ENCODE data around the gene TRPM3. TPM values are rescaled to one million over a fixed set of nuclear protein-coding genes. Genes with fewer than 3 reads are reported as not detected.

Gene TRPM3
- total RNA-seq, 2 experiments from 2014 or later = not detected

DNA sequence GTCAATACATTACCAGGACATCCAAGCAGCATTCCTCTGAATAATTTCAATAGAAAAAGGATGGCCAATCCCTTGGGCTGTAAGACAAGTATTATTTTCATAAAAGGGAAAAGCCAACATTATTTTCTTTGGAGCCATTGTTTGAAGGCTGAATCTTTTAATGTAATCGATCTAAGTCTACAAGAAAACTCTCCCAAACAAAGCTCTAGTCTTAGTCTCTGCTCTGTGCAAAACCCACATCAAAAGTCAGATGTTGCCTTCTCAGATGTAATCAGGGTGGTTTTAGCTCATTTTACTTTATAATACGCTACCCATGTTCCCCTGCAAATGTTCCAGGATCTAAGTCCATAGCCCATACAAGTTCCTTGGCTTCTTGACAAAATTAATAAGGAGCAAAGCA is 325.6 kb downstream of the TRPM3 start:
- Mint-ChIP-seq H3K36me3 (no peaks in the 10 kb centered on the region), H3K9me3 (ENCODE audit: low read depth) (no peaks in the 10 kb centered on the region), H3K4me3 (no peak overlapping the region), H3K4me1 (no peaks in the 10 kb centered on the region), H3K27ac (no peak overlapping the region), H3K27me3 (no peaks in the 10 kb centered on the region)
- no peak for DNase-seq
- CTCF ChIA-PET = interaction anchor here (1.2 kb wide), 1 partner anchor 193 kb away, joined by 3 read pairs; no protein-coding TSS in a partner anchor
- ATAC-seq = no peak

GRCh38 chr9:70792796-70793195 is 328.6 kb downstream of the TRPM3 start:
- Mint-ChIP-seq H3K9me3 (ENCODE audit: low read depth) (no peaks in the 10 kb centered on the region), H3K4me1 (no peaks in the 10 kb centered on the region), H3K36me3 (no peaks in the 10 kb centered on the region), H3K27me3 (peaks cover 3% of the 10 kb centered on the region), H3K4me3 (no peak overlapping the region), H3K27ac (no peak overlapping the region)
- ATAC-seq (no peak), DNase-seq (no peak)
- CTCF ChIA-PET = no interaction called here

DNA sequence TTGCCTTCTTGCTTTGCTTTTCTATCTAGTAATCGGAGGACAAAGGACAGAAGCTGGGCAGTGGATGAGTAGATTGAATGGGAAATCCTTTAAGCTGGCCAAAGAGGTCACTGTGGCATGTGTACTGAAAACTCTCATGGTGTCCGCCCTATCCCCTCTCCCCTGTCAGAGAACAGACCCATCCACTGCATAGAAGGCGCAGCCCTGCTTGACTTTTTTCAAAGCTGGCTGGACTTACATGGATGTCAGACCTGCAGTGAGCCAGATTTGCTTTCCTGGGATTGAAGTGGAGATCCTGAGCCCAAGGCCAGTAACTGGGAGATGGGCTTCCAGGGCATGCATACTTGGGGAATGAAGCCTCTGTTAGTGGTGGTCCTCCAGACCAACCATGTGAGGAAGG is 329.5 kb downstream of the TRPM3 start:
- DNase-seq = no peak
- CTCF ChIA-PET = no interaction called here
- peaks cover 3% of the 10 kb centered on the region for H3K27me3 Mint-ChIP-seq
- H3K4me1 Mint-ChIP-seq = no peaks in the 10 kb centered on the region
- no peak for ATAC-seq
- H3K4me3 Mint-ChIP-seq = no peak overlapping the region
- H3K36me3 Mint-ChIP-seq = no peaks in the 10 kb centered on the region
- no peaks in the 10 kb centered on the region for H3K9me3 Mint-ChIP-seq (ENCODE audit: low read depth)
- no peak overlapping the region for H3K27ac Mint-ChIP-seq

DNA sequence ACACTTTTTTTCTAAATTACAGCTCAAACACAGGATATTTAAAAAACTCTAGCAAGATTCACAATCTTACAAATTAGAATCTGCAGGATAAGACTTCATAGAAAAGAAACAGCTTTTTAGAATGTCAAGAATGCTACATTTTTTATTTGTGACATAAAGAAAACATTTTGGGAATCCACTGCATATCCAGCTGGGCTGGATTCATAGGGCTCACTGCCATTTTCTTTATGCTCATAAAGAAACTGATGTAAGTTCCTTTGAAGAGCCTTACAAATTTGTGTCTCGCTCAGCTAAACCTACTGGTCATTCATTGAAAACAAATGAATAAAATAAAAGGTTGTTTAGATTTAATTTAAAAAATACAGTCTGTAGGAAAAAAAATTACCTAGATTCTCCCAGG is 332.3 kb downstream of the TRPM3 start:
- peaks cover 7% of the 10 kb centered on the region for H3K27me3 Mint-ChIP-seq
- H3K27ac Mint-ChIP-seq = no peak overlapping the region
- H3K36me3 Mint-ChIP-seq = no peaks in the 10 kb centered on the region
- H3K4me3 Mint-ChIP-seq = no peak overlapping the region
- CTCF ChIA-PET = no interaction called here
- ATAC-seq (no peak), DNase-seq (no peak)
- H3K9me3 Mint-ChIP-seq (ENCODE audit: low read depth) = no peaks in the 10 kb centered on the region
- no peaks in the 10 kb centered on the region for H3K4me1 Mint-ChIP-seq

DNA sequence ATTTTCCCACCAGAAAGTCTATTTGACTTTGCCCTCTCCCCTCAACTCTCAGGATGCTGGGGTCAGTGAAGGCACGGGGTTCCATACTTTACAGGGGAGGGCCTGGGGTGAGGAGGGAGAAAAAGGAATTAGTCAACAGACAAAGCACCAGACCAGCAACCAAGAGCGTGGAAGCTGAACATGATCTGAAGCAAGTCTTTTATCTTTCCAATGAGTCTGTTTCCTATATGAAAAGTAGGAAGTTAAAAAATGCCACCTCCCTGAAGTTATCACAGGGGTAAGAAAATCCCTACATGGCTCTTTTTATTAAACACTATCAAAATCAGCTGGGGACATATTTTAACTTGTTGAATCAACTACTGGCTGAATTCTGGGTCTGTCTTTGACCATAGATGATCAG is 337.0 kb downstream of the TRPM3 start:
- no peaks in the 10 kb centered on the region for H3K4me1 Mint-ChIP-seq
- no peaks in the 10 kb centered on the region for H3K36me3 Mint-ChIP-seq
- no peaks in the 10 kb centered on the region for H3K9me3 Mint-ChIP-seq (ENCODE audit: low read depth)
- DNase-seq = no peak
- no peak overlapping the region for H3K27ac Mint-ChIP-seq
- no peak for ATAC-seq
- no peak overlapping the region for H3K4me3 Mint-ChIP-seq
- CTCF ChIA-PET = no interaction called here
- H3K27me3 Mint-ChIP-seq = peaks cover 5% of the 10 kb centered on the region

DNA sequence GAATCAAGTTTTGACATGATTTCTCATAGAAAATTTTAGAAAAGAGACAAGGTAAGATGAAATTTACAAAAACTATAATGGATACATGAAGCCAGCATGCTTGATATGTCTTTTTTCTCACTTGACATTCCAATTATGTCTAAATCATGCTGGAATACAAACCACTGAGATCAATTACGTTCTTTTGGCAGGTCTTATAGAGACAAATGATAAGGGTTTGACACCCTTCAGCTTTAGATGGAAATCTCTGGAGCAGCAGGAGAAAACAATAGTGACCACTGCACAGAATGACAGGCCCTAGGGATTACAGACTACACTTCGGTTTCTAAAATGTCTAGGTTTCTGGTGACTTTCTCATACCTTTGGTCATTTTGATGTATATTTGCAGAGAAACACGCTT is 342.9 kb downstream of the TRPM3 start:
- Mint-ChIP-seq H3K36me3 (no peaks in the 10 kb centered on the region), H3K4me1 (no peaks in the 10 kb centered on the region), H3K27ac (no peak overlapping the region), H3K4me3 (no peak overlapping the region), H3K27me3 (peaks cover 6% of the 10 kb centered on the region), H3K9me3 (ENCODE audit: low read depth) (no peaks in the 10 kb centered on the region)
- ATAC-seq (no peak), DNase-seq (no peak)
- CTCF ChIA-PET = no interaction called here

DNA sequence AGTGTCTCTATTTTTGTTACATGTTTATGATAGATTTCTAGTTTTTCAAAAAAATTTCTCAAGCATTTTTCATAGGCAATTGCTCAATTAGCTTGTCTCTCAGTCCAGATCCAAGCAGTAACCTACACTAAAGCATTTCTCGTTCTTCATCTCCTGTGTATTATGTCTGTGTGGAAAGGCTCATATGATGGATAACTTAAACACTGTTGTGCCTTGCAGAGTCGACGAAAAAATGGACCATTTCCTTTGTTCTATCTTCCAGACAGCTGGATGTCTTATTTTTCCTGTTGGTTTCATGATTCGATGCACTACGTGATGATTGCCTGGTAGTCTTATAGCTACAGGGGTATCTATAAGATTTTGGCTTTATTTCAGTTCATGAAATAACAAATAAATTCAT is 347.8 kb downstream of the TRPM3 start:
- DNase-seq = no peak
- no peaks in the 10 kb centered on the region for H3K4me1 Mint-ChIP-seq
- no peaks in the 10 kb centered on the region for H3K9me3 Mint-ChIP-seq (ENCODE audit: low read depth)
- peaks cover 10% of the 10 kb centered on the region for H3K27me3 Mint-ChIP-seq
- no peak for ATAC-seq
- H3K27ac Mint-ChIP-seq = no peak overlapping the region
- H3K36me3 Mint-ChIP-seq = no peaks in the 10 kb centered on the region
- H3K4me3 Mint-ChIP-seq = no peak overlapping the region
- CTCF ChIA-PET = no interaction called here

DNA sequence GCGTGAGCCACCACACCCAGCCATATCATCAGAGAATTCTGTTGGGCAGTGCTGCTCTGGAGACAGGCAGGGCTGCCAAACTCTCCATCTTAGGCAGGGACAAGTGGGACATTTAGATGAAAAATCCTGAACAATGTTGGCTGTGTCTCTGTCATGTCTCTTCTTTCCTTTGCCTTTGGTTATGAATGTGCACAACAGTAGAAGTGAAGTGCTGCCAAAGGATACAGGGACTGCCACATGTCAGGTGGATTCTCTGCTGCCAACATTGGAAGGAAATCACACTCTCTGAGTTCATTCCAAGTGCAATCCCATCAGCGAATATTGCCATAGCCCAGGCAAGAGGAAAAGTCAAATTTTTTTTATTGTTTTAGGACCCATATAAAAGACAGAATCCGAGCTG is 348.8 kb downstream of the TRPM3 start:
- Mint-ChIP-seq H3K9me3 (ENCODE audit: low read depth) (no peaks in the 10 kb centered on the region), H3K27ac (no peak overlapping the region), H3K4me1 (no peaks in the 10 kb centered on the region), H3K4me3 (no peak overlapping the region), H3K36me3 (no peaks in the 10 kb centered on the region), H3K27me3 (peaks cover 8% of the 10 kb centered on the region)
- DNase-seq (no peak), ATAC-seq (no peak)
- CTCF ChIA-PET = no interaction called here

GRCh38 chr9:70765946-70766345 is 355.5 kb downstream of the TRPM3 start:
- H3K4me1 Mint-ChIP-seq = no peaks in the 10 kb centered on the region
- no peaks in the 10 kb centered on the region for H3K9me3 Mint-ChIP-seq (ENCODE audit: low read depth)
- ATAC-seq = no peak
- CTCF ChIA-PET = no interaction called here
- H3K27ac Mint-ChIP-seq = no peak overlapping the region
- no peaks in the 10 kb centered on the region for H3K36me3 Mint-ChIP-seq
- no peak for DNase-seq
- H3K27me3 Mint-ChIP-seq = peaks cover 7% of the 10 kb centered on the region
- no peak overlapping the region for H3K4me3 Mint-ChIP-seq

DNA sequence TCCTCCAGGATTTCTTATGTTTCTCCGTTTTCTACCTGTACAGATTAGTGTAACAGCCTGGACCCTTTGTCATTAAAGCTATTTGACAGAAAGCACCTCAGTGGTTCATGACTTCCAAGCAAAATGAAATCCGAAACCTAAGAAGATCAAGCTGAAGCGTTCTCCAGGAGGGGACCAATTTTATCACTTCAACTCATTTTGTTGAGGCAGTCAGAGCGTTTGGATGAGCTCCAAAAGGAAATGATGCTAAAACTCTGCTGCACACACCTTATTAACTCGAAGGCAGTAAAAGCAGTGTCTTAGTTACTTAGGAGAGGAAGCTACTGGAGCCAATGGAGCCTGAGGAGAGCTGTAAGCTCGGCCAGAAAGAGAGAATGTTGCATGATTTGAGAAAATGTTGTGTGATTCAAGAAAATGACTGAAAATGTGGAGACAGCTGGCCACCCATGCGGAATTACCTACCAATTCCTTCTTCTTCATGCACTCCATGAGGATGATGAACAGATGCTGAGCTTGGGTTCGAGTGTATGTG is 360.2 kb downstream of the TRPM3 start:
- DNase-seq (no peak), ATAC-seq (no peak)
- Mint-ChIP-seq H3K36me3 (no peaks in the 10 kb centered on the region), H3K9me3 (ENCODE audit: low read depth) (no peaks in the 10 kb centered on the region), H3K4me1 (no peaks in the 10 kb centered on the region), H3K4me3 (no peak overlapping the region), H3K27ac (no peak overlapping the region), H3K27me3 (peaks cover 4% of the 10 kb centered on the region)
- CTCF ChIA-PET = no interaction called here

- H3K27me3 Mint-ChIP-seq = peaks cover 4% of the 10 kb centered on the region
- H3K9me3 Mint-ChIP-seq (ENCODE audit: low read depth) = no peaks in the 10 kb centered on the region
- no peak for DNase-seq
- no peaks in the 10 kb centered on the region for H3K4me1 Mint-ChIP-seq
- H3K36me3 Mint-ChIP-seq = no peaks in the 10 kb centered on the region
- H3K4me3 Mint-ChIP-seq = no peak overlapping the region
- CTCF ChIA-PET = no interaction called here
- no peak overlapping the region for H3K27ac Mint-ChIP-seq
- ATAC-seq = no peak
Measured at GRCh38 chr9:70760228-70760627, 361.2 kb downstream of the TRPM3 start.

DNA sequence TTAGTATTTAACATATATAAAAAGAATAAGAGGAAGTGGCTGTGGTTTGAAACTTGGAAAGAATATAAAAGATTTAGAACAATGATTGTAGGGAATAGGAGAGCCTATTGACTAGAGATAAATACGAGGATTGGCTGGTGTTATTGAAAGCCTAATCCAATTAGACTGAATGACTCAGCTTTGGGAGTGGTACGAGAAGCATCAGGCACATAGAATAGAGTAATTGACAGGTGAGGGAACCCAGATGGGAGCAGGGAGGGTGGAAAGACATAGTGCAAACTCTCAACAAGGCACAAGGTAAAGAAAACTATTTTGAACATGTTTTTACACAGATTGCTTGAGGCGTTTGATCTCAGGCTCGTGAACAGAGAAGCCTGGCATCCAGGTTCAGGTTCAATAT is 368.1 kb downstream of the TRPM3 start:
- Mint-ChIP-seq H3K27ac (no peak overlapping the region), H3K4me3 (no peak overlapping the region), H3K9me3 (ENCODE audit: low read depth) (no peaks in the 10 kb centered on the region), H3K4me1 (no peaks in the 10 kb centered on the region), H3K27me3 (peaks cover 7% of the 10 kb centered on the region), H3K36me3 (no peaks in the 10 kb centered on the region)
- CTCF ChIA-PET = no interaction called here
- ATAC-seq = no peak
- no peak for DNase-seq

GRCh38 chr9:70749066-70749465 is 372.4 kb downstream of the TRPM3 start:
- CTCF ChIA-PET = no interaction called here
- Mint-ChIP-seq H3K4me1 (no peaks in the 10 kb centered on the region), H3K27ac (no peak overlapping the region), H3K9me3 (ENCODE audit: low read depth) (no peaks in the 10 kb centered on the region), H3K4me3 (no peak overlapping the region), H3K36me3 (no peaks in the 10 kb centered on the region), H3K27me3 (peaks cover 7% of the 10 kb centered on the region)
- ATAC-seq (no peak), DNase-seq (no peak)

GRCh38 chr9:70747261-70747718 is 374.1 kb downstream of the TRPM3 start:
- peaks cover 7% of the 10 kb centered on the region for H3K27me3 Mint-ChIP-seq
- no peaks in the 10 kb centered on the region for H3K36me3 Mint-ChIP-seq
- no peak overlapping the region for H3K27ac Mint-ChIP-seq
- H3K4me3 Mint-ChIP-seq = no peak overlapping the region
- ATAC-seq (no peak), DNase-seq (no peak)
- H3K9me3 Mint-ChIP-seq (ENCODE audit: low read depth) = no peaks in the 10 kb centered on the region
- no peaks in the 10 kb centered on the region for H3K4me1 Mint-ChIP-seq
- CTCF ChIA-PET = no interaction called here

DNA sequence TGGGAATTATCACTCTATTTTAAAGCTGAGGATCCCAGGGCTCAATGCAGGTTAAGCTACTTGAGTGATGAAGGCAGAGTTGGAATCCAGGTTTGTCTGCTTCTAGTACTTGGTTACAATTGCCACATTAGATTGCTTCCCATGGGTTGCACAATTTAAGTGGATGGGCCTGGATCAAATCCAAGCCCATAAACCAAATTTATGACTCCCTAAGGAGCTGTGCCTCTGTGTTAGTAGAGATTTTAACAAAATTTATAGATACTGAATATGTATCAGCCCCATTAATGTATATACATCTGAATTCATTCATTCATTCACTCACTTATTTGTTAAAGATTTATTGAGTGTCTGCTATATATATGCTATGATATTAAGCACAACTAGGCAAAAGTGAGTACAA is 374.7 kb downstream of the TRPM3 start:
- CTCF ChIA-PET = no interaction called here
- no peak overlapping the region for H3K27ac Mint-ChIP-seq
- H3K27me3 Mint-ChIP-seq = peaks cover 7% of the 10 kb centered on the region
- H3K4me3 Mint-ChIP-seq = no peak overlapping the region
- no peaks in the 10 kb centered on the region for H3K36me3 Mint-ChIP-seq
- H3K9me3 Mint-ChIP-seq (ENCODE audit: low read depth) = no peaks in the 10 kb centered on the region
- H3K4me1 Mint-ChIP-seq = no peaks in the 10 kb centered on the region
- no peak for ATAC-seq
- no peak for DNase-seq

All from activated CD8-positive, alpha-beta memory T cell treated with anti-CD3 and anti-CD28 coated beads, Interleukin-2, amount 10 ng/mL, durations not matched to agents 7 days and 5 days (primary cell).